DMS 273 (cell line): Measurements from ENCODE around the gene FARS2.

Experiments
- DNase-seq: peaks from one replicate; lab custom pipeline; 2025; ENCODE audit not compliant: unreplicated experiment; lab: John Stamatoyannopoulos, UW

Gene FARS2

DNA sequence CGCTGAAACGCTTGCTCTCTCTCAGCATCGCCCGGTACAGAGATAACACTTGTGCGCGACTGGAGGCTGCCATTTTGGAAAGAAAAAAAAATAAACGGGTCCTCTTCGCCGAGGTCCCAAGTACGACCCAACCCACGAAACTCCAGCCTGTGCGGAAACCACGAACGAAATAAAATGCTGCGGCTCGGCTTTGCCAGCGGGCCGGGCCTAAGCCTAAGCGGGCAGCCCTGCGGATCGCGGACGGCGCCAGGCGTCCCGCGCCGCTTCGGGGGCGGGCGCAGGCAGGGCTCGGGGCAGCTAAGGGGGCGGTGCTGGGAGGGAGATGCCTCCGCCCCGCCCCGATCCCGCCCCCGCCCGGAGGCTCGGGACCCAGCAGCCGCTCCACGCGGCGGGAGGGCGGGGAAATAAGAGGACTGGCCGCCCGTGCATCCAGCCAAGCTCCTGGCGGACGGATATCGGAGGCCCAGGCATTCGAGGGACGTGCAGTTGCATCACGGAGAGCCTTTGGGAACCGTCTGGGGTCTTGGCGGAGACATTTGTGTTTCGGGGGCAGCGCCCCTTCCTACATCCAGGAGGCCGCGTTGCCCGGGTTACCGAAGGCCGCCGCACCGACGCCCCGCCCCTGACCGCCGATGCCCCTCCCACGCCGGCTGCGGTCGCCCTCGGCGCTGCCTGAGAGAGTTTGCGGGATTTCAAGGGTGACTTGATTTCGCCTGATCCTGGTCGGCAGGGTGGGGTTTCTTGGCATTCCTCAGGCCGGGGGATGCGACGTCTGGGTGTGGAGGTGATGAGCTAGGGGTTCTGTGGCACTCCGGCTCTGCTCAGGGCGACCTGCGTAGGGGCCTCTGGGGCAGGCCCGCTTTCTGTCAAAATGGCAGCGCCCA is at the start of gene FARS2, which contains the start of gene LYRM4:
TSS of gene FARS2 (plus strand) at position 853 of the 884 bp plus-strand sequence.
TSS of gene LYRM4 (minus strand) at position 290 of the 884 bp plus-strand sequence. CDS start at position 73, 217 bp downstream.
- peak; percentile 95 for DNase-seq

DNA sequence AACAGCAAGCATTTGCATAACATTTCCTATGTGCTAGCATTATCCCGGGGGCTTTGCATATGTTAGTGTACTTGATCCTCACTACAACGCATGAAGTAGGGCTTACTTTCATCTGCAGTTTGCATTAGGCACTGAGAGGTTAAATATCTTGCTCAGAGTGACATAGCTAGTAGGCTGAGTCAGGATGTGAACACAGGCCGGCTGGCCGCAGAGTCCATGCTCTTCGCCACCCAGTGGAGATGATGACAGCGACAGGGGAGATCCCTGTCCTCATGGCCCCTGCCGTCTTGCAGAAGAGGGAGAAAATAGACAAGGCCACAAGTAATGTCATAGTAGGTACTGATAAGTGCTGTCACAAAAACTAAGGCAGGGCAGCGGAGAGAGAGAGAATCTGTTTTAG is 47.5 kb upstream of the FARS2 start:
- no peak for DNase-seq

DNA sequence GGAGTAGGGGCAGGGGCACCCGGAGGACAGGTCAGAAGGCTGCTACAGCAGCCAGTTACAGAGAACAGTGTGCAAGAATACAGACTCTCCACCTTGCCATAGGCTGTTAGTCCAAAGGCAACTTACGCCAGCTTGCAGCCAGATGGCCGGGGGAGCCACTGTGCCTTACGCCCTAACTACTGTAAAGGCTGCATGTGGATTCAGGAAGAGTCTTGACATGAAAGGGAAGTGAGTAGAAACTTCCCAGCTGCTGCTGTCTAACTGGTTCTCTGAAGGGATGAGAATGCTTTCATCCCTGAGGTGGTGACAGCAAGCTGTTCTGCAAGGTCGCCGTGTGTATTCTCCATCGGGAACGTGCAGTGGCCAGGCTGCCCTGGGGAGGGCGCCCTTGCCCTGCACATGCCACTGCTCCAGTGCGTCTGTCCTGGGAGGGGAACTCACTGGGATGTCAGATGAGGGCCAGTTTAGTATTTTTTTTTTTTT is 46.7 kb upstream of the FARS2 start:
- peak; percentile 92 for DNase-seq

DNA sequence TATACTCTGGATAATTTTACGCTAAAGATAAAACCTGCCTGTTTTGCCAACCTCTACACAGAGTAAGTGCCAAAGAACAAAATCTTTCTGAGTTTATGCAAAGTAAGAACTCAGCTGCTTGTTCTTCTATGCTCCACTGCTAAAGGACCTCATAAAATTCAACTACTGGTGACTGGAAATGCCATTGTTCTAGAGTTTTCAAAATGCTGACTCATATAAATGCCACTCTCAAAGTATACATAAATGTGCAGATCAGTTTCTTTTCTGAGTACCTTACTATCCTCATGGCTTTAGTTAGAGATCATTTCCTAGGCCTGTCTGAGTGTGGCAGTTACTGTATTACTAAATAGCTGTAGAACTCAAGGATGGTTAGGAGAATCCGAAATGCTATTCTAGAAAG is 46.2 kb upstream of the FARS2 start:
- no peak for DNase-seq

DNA sequence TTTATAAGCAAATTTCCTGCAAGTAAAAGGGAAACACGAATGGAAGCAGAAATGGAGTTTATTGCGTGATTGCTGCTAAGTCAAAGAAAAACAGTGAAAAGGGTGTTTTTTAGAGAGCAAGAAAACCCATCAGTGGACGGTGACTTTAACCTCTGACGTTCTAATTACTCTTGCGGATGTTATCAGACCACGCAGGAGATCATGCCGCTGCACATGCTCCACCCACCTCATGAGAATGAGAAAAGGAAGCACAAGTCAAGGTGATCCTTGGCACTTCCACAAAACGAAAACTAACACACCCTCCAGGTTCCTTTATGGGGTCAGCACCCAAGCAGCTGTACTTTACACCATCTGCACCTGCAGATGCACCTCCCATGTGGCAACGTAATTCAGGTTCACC is 45.5 kb upstream of the FARS2 start:
- DNase-seq: no peak

DNA sequence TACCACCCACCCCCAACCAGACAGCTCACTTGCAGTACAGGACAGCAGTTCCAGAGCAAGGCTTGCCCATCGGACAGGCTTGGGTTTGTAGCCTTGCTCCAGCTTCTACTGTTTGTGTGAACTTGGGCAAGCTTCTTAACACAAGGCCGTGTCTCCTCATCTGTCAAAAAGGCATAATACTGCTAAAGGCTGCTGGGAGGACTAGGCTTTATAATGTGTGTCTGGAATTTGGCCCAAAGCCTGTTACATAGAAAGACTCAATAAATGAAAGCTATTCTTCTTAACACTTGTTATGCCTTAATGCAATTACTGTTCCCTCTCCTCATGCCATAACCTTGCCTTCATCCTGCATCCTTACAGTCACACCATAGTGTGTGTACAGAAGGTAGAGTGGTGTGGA is 44.0 kb upstream of the FARS2 start:
- DNase-seq: no peak

DNA sequence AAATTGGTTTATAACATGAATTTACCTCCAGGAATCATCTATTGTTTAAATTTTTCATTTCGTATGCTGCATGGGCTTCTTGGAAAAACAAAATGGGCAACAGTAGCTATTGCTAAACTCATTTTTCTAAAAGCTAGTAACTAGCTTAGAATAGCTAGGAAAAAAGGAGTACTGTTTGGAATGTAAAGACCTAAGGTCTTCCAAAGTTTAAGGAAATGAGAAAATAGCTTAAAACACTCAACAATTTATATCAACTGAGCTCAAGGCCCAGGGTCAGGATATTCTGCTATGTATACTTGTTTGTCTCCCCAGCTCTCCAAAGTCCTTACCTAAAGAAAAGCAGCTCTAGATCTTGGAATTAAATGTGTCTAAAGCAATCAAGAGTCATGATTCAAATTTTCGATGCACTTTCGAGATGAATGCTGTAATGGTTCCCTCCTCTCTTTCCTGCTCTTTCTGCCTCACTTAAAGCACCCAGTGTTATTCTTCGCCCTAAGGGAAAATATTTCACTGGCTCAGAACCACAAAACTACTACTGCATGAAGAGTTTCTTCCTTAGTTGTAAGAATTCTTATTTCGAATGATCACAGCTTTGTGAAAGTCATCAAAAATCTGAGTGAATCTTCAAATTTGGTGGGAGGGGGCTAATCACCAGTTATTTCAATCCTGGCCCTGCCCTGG is 42.2 kb upstream of the FARS2 start:
- DNase-seq: no peak

DNA sequence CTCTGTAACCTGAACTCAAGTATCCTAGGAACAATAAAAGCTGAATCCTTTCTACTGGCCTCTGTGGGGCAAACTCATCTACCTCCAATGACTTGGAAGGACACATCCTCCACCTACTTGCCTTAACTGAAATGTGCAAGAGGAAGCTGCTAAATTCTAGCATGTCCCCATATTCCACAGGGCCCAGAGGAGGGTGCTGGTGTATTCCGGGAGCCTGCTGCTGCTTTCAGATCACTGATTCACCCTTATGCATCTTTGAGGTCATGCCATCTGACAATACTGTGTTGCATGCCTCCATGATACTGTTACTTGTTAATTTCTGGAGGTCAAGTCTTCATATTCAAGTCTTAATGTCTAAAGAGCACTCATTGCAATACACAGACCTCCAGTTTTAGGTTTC is 40.9 kb upstream of the FARS2 start:
- DNase-seq: no peak

DNA sequence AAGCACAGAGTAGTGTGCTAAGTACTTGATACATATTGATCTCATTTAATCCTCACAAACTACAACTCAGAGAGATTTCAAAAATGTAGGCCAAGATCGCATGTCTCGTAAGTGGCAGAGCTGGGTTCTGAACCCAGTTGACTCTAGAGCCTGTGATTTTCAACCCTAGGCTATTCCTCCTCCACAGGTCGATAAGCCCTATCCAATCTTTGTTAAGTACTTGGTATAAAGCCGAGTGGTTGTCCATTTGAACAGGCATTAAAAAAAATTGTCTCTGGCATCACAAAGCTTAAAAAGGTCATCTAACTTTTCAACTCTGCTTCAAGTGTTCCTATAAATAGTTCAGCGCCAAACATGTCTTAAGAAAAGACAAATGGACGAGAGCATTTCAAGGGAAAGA is 38.0 kb upstream of the FARS2 start:
- no peak for DNase-seq

DNA sequence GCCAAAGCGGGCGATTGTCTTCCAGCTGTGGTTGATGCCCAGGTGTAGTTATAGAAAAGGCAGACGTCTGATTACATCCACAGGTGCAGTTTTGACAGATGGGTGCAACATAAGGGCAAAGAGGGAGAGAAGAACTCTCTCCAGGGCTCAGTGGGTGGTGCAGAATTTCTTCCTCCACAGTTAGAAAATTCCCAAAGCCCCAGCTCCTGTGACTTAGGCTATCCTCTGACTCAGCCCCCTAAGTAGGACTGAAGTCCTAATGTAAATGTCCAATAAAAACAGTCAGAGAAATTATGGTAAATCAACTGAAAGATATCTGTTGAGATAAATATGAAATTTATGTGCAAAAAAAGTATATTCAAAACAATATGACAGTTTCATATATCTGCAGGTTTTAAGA is 32.0 kb upstream of the FARS2 start:
- DNase-seq: no peak

DNA sequence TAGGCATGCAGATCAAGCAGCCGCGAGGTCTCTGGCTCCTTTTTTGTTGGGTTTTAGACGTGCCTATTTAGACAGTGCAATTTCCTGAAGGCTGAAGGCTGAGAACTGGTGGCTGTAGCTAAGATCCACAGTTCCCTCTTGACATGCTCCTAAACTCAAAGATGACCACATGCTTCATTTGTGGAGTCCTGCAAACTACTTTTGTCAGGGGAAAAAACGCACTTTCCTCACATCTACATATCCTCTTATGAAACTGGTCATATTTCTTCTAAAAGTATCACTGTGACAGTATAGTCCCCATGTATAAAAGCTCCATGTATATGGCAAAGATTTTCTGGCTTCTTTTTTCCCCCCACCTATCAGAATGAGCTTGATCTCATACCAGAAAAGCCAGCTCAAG is 31.2 kb upstream of the FARS2 start:
- no peak for DNase-seq

DNA sequence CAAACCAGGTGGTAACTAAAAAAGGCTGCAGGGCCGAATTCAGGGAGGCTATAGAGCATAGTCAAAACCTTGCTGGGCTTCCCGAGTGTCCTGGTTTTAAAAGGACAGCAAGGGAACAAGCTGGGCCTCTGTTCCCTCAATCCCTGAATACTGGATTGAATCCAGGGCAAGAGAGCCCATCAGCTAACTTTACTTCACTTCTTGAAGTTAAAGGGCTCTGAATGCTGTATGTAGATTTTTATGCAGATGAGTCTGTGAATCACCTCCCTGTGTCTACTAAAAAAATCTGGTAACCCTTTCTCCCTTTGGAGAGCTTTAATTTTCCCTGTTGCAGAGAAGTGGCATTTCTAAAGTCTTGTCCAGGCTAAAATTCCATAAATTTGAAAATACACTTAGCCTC is 30.0 kb upstream of the FARS2 start:
- DNase-seq: no peak

DNA sequence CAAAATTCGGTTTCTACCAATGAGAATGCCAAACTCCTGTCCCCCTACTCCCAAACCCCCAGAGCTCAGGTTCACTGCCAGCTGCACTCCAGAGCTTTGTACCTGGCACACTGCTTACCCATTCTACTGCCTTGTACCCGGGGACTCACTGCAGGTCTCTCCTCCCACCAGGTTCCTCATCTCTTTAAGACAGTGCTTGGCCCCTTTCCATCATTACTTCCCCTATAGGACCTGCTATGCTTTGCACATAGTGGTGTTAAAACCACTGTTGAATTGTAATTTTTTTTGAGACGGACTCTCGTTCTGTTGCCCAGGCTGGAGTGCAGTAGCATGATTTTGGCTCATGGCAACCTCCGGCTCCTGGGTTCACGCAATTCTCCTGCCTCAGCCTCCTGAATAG is 26.4 kb upstream of the FARS2 start:
- DNase-seq: no peak

DNA sequence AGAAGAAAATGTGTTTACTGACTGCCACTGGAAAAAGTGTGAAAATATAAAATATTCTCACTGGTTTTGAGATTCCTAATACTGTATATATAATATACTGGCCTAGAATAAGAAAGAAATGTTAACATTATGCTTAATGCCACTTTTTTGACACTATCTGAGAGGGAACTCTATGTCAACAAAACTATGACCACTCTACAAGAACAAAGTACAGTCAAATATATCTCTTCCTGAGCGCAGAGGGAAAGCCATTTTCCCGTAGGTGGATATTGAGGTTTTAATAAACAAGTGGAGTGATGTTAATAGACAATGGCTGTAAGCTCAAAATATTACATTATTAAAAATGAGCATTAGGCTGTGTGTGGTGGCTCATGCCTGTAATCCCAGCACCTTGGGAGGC is 25.5 kb upstream of the FARS2 start:
- no peak for DNase-seq

DNA sequence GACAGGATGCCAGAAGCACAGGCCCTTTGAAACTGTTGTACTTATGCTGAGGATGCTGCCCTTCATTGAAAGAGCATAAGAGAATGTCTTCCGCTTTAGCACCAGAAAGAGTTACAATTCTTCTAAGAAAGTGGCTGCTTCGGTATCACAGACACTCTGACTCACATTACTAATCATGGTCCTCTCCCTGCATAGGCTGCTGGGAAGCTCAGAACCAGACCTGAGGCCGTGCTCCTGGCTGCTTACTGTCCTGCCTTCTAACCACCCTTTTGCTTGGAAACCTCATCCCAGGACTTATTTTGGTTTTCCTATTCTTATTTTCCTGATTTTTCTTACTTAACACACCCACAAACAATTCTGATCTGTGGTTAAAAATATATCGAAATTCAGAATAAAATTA is 23.5 kb upstream of the FARS2 start:
- no peak for DNase-seq

DNA sequence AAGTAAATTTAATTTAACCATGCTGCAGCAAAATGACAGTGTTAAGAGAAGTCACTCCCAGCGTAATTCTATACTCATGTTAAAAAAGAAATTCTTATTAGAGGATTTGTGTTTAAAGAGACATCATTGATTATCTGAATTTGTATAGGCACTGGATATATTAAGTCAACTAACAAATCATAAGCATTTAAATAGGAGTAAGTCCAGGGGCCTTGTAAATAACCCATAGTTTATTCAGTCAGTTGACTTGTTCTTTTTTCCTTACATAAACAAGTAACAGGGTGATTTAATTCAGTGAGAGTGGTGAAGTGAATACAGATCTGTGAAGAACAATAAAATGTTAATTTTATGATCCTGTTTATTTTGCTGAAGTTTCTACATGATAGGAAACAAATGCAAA is 23.0 kb upstream of the FARS2 start:
- DNase-seq: no peak

DNA sequence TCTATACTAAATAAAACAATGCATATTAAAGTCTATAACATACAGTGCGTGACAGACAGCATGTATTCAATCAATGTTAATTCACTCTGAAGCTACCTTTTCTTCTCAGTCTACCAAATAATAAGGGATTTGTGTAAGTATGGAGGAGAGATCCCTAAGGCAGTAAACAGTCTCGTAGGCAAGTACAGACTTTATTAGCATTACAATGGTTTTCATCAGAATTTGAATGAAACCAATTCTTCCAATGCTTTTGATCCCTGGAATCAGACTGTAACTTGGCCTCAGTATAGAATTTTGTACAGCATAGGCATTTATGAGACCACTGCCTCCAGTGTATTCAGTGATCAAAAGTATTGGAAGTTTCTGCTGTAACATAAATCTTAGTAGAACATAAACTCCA is 20.1 kb upstream of the FARS2 start:
- DNase-seq: no peak

DNA sequence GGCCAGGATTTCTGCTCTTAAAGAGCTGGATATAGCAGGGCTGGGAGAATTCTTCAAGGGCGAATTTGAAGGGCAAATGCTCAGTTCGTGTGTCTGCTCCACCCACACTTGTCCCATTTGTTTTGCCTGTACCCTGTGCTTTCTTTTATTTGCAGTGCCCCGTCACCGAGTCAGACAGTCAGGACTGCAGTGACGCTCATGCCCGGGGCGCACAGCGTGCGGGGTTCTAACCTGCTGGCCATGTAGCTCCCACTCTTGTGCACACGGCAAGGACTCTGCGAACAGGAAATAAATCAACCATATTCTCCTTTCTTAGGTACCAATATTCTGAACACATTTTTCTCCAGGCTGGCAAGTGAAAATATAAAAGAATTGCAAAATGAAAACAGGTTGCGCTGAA is 18.2 kb upstream of the FARS2 start:
- DNase-seq: no peak

DNA sequence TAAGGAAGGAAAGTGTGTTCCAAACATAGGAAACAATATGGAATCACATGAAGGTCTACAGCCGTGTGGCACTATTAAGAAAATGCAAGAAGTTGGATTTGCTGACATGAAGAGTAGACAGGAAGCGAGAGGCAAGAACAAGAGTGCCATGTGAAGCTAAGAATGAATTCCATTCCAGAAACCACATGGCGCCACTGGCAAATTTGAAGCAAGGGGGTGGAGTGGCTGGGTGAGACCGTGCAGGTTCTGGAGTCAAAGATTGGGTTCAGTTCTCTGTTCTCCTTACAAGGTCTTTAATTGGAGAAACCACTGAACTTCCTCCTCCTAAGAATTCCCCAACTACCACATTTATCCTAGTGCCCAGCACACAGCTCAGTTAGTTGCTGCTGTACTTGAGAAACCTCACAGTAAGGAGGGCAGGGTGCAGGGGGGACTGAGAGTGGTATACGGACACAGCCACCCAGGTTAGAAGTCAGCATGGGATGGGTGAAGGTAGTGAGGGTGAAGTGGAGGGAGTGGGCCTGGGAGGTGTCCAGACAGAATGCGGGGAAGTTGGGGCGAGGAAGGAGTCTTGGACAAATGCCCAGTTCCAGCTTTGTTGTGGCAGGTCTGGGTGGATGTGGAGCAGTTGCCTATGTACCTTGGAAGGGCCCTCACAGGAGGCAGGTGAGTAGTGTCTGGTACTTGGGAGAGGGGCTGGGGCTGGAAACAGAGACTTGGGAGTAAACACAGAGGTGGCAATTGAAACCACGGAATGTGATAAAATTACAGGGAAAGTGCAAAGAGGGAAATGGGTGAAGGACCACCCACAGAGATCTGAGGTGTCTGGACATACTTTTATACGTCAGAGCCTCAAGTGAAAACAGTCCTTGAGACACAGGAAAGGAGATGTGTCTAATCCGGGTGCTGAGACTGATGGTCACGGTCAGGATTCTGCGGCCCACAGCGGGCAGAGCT is 14.9 kb upstream of the FARS2 start:
- no peak for DNase-seq

DNA sequence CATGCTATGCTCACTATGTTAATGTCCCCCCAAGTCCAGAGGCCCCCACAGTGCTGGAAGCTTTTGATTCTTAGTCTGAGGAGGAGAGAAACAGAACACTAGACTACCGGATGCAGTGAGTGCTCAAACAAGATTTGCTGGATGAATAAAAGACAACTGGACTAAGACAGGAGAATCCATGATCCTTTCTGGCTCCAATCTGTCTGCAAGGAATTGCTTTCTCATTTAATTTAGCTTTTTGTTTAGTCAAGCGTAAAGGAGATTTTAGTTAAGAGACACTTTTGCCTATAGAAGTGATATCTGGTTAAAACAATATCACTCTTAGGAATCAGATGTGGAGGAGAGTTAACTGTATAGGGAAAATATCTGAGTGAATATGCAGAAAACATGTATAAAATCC is 14.1 kb upstream of the FARS2 start:
- DNase-seq: no peak
